SH-SY5Y (cell line): Measurements from ENCODE around the gene LHFPL3.

ENCODE experiments used
- GATA2 ChIP-seq: IDR thresholded peaks from 2 replicates; pipeline ENCODE4 v1.6.1; 2011; ENCODE audit warnings: mild to moderate bottlenecking, low read depth, low read length
- GATA3 ChIP-seq: IDR thresholded peaks from 2 replicates; pipeline ENCODE4 v1.6.1; 2011; ENCODE audit warnings: low read depth, mild to moderate bottlenecking, low read length, moderate library complexity

GRCh38 chr7:104653825-104654401, 325.5 kb downstream of the LHFPL3 start:
- TF ChIP-seq GATA2 (no peak), GATA3 (no peak)
